PC-3 (cell line): ENCODE data around the gene LYPD1. TPM values are rescaled to one million over a fixed set of nuclear protein-coding genes. Genes with fewer than 3 reads are reported as not detected.

Experiments used
- ATAC-seq: fragments of 200-7000 bp; cut with Tn5 transposase; 2 replicates; pipeline ENCODE4 v1.9.1; 2020; ENCODE audit warnings: mild to moderate bottlenecking, moderate library complexity
- BruUV-seq: library from RNA; stranded (reverse); fragments of 400-500 nt; replicated peaks from 2 replicates; lab custom pipeline; 2021; lab: Mats Ljungman, UMichigan
- CTCF ChIA-PET: fragments of 300-600 bp; sonication (Branson Sonifier 250); formaldehyde crosslinking; loops from one replicate; lab custom pipeline; 2022; ENCODE audit warnings: antibody characterized with exemption; lab: Charles Lee
- POLR2A ChIA-PET: fragments of 300-600 bp; sonication (Branson Sonifier 250); formaldehyde crosslinking; loops from one replicate; lab custom pipeline; 2022; ENCODE audit warnings: antibody characterized with exemption; ENCODE audit not compliant: unreplicated experiment; lab: Charles Lee
- DNase-seq: peaks from one replicate; pipeline ENCODE4 v3.0.0-alpha.2; 2015
- H2AFZ ChIP-seq: fragments of 300-600 bp; sonication (generic); 2 replicates; pipeline ENCODE4 v1.6.0; 2016; ENCODE audit warnings: antibody characterized with exemption, low read length
- H3F3A ChIP-seq: fragments of 300-600 bp; sonication (generic); one replicate; pipeline ENCODE4 v1.6.0; 2017; ENCODE audit warnings: antibody characterized with exemption, low read length, control low read depth, mild to moderate bottlenecking; ENCODE audit not compliant: unreplicated experiment
- H3K27ac ChIP-seq: fragments of 300-600 bp; sonication (generic); 2 replicates; pipeline ENCODE4 v1.5.1; 2016; ENCODE audit warnings: mild to moderate bottlenecking, low read length
- H3K27me3 ChIP-seq: fragments of 300-600 bp; sonication (generic); 2 replicates; pipeline ENCODE4 v1.6.1; 2016; ENCODE audit warnings: low read length, mixed read lengths
- H3K36me3 ChIP-seq: fragments of 300-600 bp; sonication (generic); 2 replicates; pipeline ENCODE4 v1.6.1; 2016; ENCODE audit warnings: low read depth, mixed run types, low read length, mixed read lengths
- H3K4me1 ChIP-seq: fragments of 300-600 bp; sonication (generic); 2 replicates; pipeline ENCODE4 v1.5.1; 2016; ENCODE audit warnings: low read length; ENCODE audit not compliant: insufficient read depth
- H3K4me2 ChIP-seq: fragments of 300-600 bp; sonication (generic); 2 replicates; pipeline ENCODE4 v1.6.0; 2016; ENCODE audit warnings: low read length
- H3K4me3 ChIP-seq: fragments of 300-600 bp; sonication (generic); 2 replicates; pipeline ENCODE4 v1.5.1; 2016; ENCODE audit warnings: mild to moderate bottlenecking, low read length, mixed read lengths
- H3K79me2 ChIP-seq: fragments of 300-600 bp; sonication (generic); 2 replicates; pipeline ENCODE4 v1.6.1; 2017; ENCODE audit warnings: low read length, mixed read lengths
- H3K9ac ChIP-seq: fragments of 300-600 bp; sonication (generic); 2 replicates; pipeline ENCODE4 v1.6.0; 2016; ENCODE audit warnings: mild to moderate bottlenecking, low read length
- H3K9me2 ChIP-seq: fragments of 300-600 bp; sonication (generic); replicated peaks from 2 replicates; pipeline ENCODE4 v1.6.1; 2016; ENCODE audit warnings: mixed run types, low read length, mixed read lengths
- H3K9me3 ChIP-seq: fragments of 300-600 bp; sonication (generic); 2 replicates; pipeline ENCODE4 v1.6.1; 2016; ENCODE audit warnings: low read length, mixed read lengths
- H4K20me1 ChIP-seq: fragments of 300-600 bp; sonication (generic); 2 replicates; pipeline ENCODE4 v1.6.1; 2016; ENCODE audit warnings: low read length, mixed read lengths
- CTCF ChIP-seq: fragments of 300-600 bp; sonication (generic); conservative IDR thresholded peaks from 2 replicates; pipeline ENCODE4 v1.5.1; 2017; ENCODE audit warnings: antibody characterized with exemption, low read depth, mild to moderate bottlenecking, low read length
- EZH2 ChIP-seq: fragments of 300-600 bp; sonication (generic); IDR thresholded peaks from one replicate; pipeline ENCODE4 v1.6.1; 2017; ENCODE audit warnings: antibody characterized with exemption, mild to moderate bottlenecking, low read length; ENCODE audit not compliant: unreplicated experiment
- EZH2phosphoT487 ChIP-seq: fragments of 300-600 bp; sonication (generic); IDR thresholded peaks from 2 replicates; pipeline ENCODE4 v1.6.1; 2018; ENCODE audit warnings: mild to moderate bottlenecking, antibody characterized with exemption, low read length, borderline replicate concordance
- intact Hi-C: fragments of 100-400 bp; cut with micrococcal nuclease; formaldehyde crosslinking; loops from 2 replicates; pipeline ENCODE4 v1.9.0; 2023
- total RNA-seq: library from RNA; depleted of rRNA; stranded (reverse); fragments of >200 nt; gene quantifications from 2 replicates; pipeline ENCODE4 v1.2.3, GENCODE V29; 2014

LYPD1 gene
- total RNA-seq, 1 experiment from 2014 or later, result 18.7 TPM

GRCh38 chr2:132633635-132634034, 36.4 kb downstream of the LYPD1 start:
- ChIA-PET CTCF (no interaction called here), POLR2A (no interaction called here)
- Histone ChIP-seq H3F3A (no peaks in the 10 kb centered on the region), H3K79me2 (peaks cover 25% of the 10 kb centered on the region; the same call in 1 of the 2 replicates), H3K4me2 (no peak overlapping the region), H3K4me1 (peaks cover 8% of the 10 kb centered on the region), H2AFZ (no peak overlapping the region), H3K9me3 (no peaks in the 10 kb centered on the region), H3K27me3 (no peaks in the 10 kb centered on the region), H3K36me3 (no peaks in the 10 kb centered on the region), H4K20me1 (no peaks in the 10 kb centered on the region), H3K9ac (no peak overlapping the region), H3K27ac (no peak overlapping the region), H3K9me2 (no peaks in the 10 kb centered on the region), H3K4me3 (no peak overlapping the region)
- intact Hi-C loops, result no loop called here
- TF ChIP-seq CTCF (no peak), EZH2 (no peak), EZH2phosphoT487 (no peak)
- BruUV-seq, result no TSS peak
- no peak for ATAC-seq
- DNase-seq, result no peak

- ATAC-seq, result peak; percentile 37; the same call in 1 of the 2 replicates
- H3K27me3 ChIP-seq, result no peaks in the 10 kb centered on the region
- TF ChIP-seq EZH2 (no peak), EZH2phosphoT487 (no peak), CTCF (no peak)
- H3K9ac ChIP-seq, result no peak overlapping the region
- peaks cover 18% of the 10 kb centered on the region for H3K4me1 ChIP-seq
- H3K27ac ChIP-seq, result no peak overlapping the region
- no peaks in the 10 kb centered on the region for H3K36me3 ChIP-seq
- no TSS peak for BruUV-seq
- no peaks in the 10 kb centered on the region for H3K9me3 ChIP-seq
- no peak overlapping the region for H3K4me2 ChIP-seq
- H3K79me2 ChIP-seq, result peaks cover 27% of the 10 kb centered on the region; the same call in 1 of the 2 replicates
- no peaks in the 10 kb centered on the region for H3F3A ChIP-seq
- peak; percentile 21 for DNase-seq
- no peak overlapping the region for H2AFZ ChIP-seq
- no peaks in the 10 kb centered on the region for H3K9me2 ChIP-seq
- CTCF ChIA-PET, result no interaction called here
- no peaks in the 10 kb centered on the region for H4K20me1 ChIP-seq
- POLR2A ChIA-PET, result interaction anchor here (0.6 kb wide), 2 partner anchors 14 to 438 kb away, joined by 3 to 4 read pairs; no protein-coding TSS in a partner anchor
- H3K4me3 ChIP-seq, result no peak overlapping the region
- intact Hi-C loops, result no loop called here
Observed at GRCh38 chr2:132632000-132632649, 37.9 kb downstream of the LYPD1 start.

GRCh38 chr2:132627536-132627935, 42.5 kb downstream of the LYPD1 start:
- no TSS peak for BruUV-seq
- no peak overlapping the region for H3K27ac ChIP-seq
- H3K27me3 ChIP-seq, result no peaks in the 10 kb centered on the region
- TF ChIP-seq EZH2 (no peak), EZH2phosphoT487 (no peak), CTCF (no peak)
- intact Hi-C loops, result no loop called here
- ChIA-PET POLR2A (no interaction called here), CTCF (no interaction called here)
- H3K9ac ChIP-seq, result no peak overlapping the region
- 0 out of 2 replicates have a peak overlapping the region, but pooled peaks have one; percentile 23 for H3K4me2 ChIP-seq
- no peaks in the 10 kb centered on the region for H3K36me3 ChIP-seq
- peaks cover 32% of the 10 kb centered on the region for H3K79me2 ChIP-seq
- DNase-seq (peak; percentile 44), ATAC-seq (no peak)
- H3K4me3 ChIP-seq, result no peak overlapping the region
- H3F3A ChIP-seq, result peaks cover 3% of the 10 kb centered on the region
- no peak overlapping the region for H2AFZ ChIP-seq
- no peaks in the 10 kb centered on the region for H3K9me2 ChIP-seq
- no peaks in the 10 kb centered on the region for H3K9me3 ChIP-seq
- no peaks in the 10 kb centered on the region for H4K20me1 ChIP-seq
- peaks cover 38% of the 10 kb centered on the region for H3K4me1 ChIP-seq
